Measurements from ENCODE around the gene MARCHF4. TPM values are rescaled to one million over a fixed set of nuclear protein-coding genes. Genes with fewer than 3 reads are reported as not detected.

Gene MARCHF4
- total RNA-seq, 1 experiment from 2014 or later, result 0.26 TPM

DNA sequence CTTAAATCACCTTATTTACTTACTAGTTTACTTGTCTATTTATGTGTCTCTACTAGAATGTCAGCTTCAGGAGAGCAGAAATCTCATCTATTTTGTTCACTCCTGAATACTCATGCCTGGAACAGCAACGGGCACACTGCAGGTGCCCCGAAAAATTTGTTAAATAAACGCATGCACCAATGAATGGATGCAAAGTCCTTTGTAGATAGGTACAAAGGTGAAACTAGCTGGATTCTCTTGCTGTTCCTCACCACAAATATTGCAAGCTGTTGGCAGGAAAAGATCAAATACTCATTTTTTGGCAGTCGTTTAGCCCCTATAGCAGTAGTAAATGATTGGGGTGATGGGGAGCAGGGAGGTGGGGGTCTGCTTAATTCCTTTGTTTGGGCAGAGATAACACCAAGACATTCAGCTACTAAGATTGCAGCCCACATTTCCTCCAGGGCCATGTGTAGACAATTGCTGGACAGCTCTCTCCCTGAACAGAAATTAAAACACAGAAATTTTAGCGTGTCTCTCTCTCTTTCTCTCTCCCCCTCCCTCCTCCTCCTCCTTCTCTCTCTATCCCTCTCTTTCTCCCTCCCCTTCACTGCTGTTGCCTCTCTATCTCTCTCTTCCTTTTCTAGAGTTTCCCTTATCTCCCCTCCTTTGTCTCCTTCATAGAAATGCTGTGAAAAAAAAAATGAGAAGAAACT, 5.4 kb downstream of the MARCHF4 start:
- H2BK5ac ChIP-seq (ENCODE audit: insufficient read length, low read length), result no peak overlapping the region
- no peak overlapping the region for H2BK15ac ChIP-seq (ENCODE audit: low read depth, low read length)
- no peak overlapping the region for H3K23ac ChIP-seq (ENCODE audit: insufficient read length, low read depth, low read length)
- H4K8ac ChIP-seq (replicated peaks; ENCODE audit: insufficient read length, low read depth, low read length), result no peak overlapping the region
- H3K27ac ChIP-seq (ENCODE audit: insufficient read length, low read depth, low read length), result no peak overlapping the region
- H3K56ac ChIP-seq (ENCODE audit: insufficient read length, low read depth, low read length), result no peak overlapping the region
- peaks cover 13% of the 10 kb centered on the region for H3K23me2 ChIP-seq (ENCODE audit: insufficient read length, low read depth, low read length, poor library complexity, severe bottlenecking)
- H3K4me2 ChIP-seq (ENCODE audit: insufficient read depth, insufficient read length, low read length), result no peak overlapping the region
- no peak overlapping the region for H3K27ac Mint-ChIP-seq
- H4K5ac ChIP-seq (ENCODE audit: insufficient read length, low read depth, low read length), result no peak overlapping the region
- H3K9me3 Mint-ChIP-seq, result no peaks in the 10 kb centered on the region
- no peak for DNase-seq
- no peak overlapping the region for H4K91ac ChIP-seq (ENCODE audit: insufficient read length, low read depth, low read length)
- H3K4me1 Mint-ChIP-seq, result peaks cover 20 to 40% of the 10 kb centered on the region in 2 experiments
- no peaks in the 10 kb centered on the region for H3K36me3 Mint-ChIP-seq (ENCODE audit: insufficient read depth in 1 of 3, low read depth in 3 of 3)
- no peak overlapping the region for H3K14ac ChIP-seq (ENCODE audit: insufficient read depth, low read length)
- H3K4ac ChIP-seq (ENCODE audit: low read depth, low read length), result no peak overlapping the region
- H3K79me2 ChIP-seq (ENCODE audit: insufficient read depth, low read length), result no peaks in the 10 kb centered on the region
- no peak overlapping the region for H2BK120ac ChIP-seq (ENCODE audit: low read depth, low read length, poor library complexity, severe bottlenecking)
- H4K20me1 ChIP-seq (ENCODE audit: control insufficient read depth, insufficient read depth, insufficient read length), result no peaks in the 10 kb centered on the region
- peaks cover 2% of the 10 kb centered on the region; the same call in 1 of the 2 replicates for H3K27me3 ChIP-seq (ENCODE audit: insufficient read depth, low read length)
- H3K4me1 ChIP-seq (ENCODE audit: insufficient read depth, low read length), result peaks cover 5% of the 10 kb centered on the region; the same call in 1 of the 2 replicates
- peaks cover 51% of the 10 kb centered on the region for H3K27me3 Mint-ChIP-seq (ENCODE audit: low read depth)
- no peaks in the 10 kb centered on the region for H3K9me3 ChIP-seq (ENCODE audit: control insufficient read depth, low read depth, low read length)
- TF ChIP-seq, protein P1, sequence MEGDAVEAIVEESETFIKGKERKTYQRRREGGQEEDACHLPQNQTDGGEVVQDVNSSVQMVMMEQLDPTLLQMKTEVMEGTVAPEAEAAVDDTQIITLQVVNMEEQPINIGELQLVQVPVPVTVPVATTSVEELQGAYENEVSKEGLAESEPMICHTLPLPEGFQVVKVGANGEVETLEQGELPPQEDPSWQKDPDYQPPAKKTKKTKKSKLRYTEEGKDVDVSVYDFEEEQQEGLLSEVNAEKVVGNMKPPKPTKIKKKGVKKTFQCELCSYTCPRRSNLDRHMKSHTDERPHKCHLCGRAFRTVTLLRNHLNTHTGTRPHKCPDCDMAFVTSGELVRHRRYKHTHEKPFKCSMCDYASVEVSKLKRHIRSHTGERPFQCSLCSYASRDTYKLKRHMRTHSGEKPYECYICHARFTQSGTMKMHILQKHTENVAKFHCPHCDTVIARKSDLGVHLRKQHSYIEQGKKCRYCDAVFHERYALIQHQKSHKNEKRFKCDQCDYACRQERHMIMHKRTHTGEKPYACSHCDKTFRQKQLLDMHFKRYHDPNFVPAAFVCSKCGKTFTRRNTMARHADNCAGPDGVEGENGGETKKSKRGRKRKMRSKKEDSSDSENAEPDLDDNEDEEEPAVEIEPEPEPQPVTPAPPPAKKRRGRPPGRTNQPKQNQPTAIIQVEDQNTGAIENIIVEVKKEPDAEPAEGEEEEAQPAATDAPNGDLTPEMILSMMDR (conservative IDR thresholded peaks at IDR 0.05), result no peak
- no peak overlapping the region for H3T11ph ChIP-seq (ENCODE audit: low read length)
- H2BK20ac ChIP-seq (ENCODE audit: low read depth, low read length, poor library complexity, severe bottlenecking), result no peak overlapping the region
- H3K4me3 Mint-ChIP-seq, result no peak overlapping the region
- WGBS (ENCODE audit: extremely low coverage, insufficient read length, low lambda C conversion rate), result no CpG with 5 or more reads among the region's 5 CpGs
- no peak overlapping the region for H2AFZ ChIP-seq (ENCODE audit: low read length)
- H2AK5ac ChIP-seq (ENCODE audit: insufficient read length, low read length), result no peak overlapping the region
- H3K9ac ChIP-seq (ENCODE audit: extremely low read depth, insufficient read length, low read length), result no peak overlapping the region
- H3K18ac ChIP-seq (ENCODE audit: insufficient read length, low read depth, low read length), result no peak overlapping the region
- no peak overlapping the region for H2BK12ac ChIP-seq (ENCODE audit: insufficient read length, low read depth, low read length)
- no peaks in the 10 kb centered on the region for H3K79me1 ChIP-seq (ENCODE audit: insufficient read depth, low read depth, low read length, poor library complexity, severe bottlenecking)
